DMS53 treated with DMSO at 0.1 percent for 48 hours (cell line): Measurements from ENCODE around the gene ASB9.

Experiments
- DNase-seq: peaks from one replicate; lab custom pipeline; 2025; ENCODE audit not compliant: unreplicated experiment; lab: John Stamatoyannopoulos, UW

The ASB9 gene

GRCh38 chrX:15194146-15194545, 75.7 kb downstream of the ASB9 start:
- DNase-seq, result no peak
